GM13977 (cell line): Measurements from ENCODE around the gene CUL1.

ENCODE experiments used
- DNase-seq: peaks from one replicate; pipeline ENCODE4 v3.0.0; 2012; ENCODE audit warnings: low spot score
- CTCF ChIP-seq: IDR thresholded peaks from 2 replicates; pipeline ENCODE4 v1.5.1; 2012; ENCODE audit warnings: mild to moderate bottlenecking, control low read depth; ENCODE audit not compliant: insufficient read depth; ENCODE audit errors: extremely low read depth, missing control alignments
- in situ Hi-C: fragments of 300-500 bp; cut with MboI; formaldehyde crosslinking; loops from one replicate; pipeline ENCODE4 v1.12.0; 2022; ENCODE audit warnings: low sequenced_read_pairs, low pct_unique_long_range_greater_than_20kb, mixed read lengths, inconsistent platforms; ENCODE audit not compliant: unreplicated experiment

Gene CUL1

DNA sequence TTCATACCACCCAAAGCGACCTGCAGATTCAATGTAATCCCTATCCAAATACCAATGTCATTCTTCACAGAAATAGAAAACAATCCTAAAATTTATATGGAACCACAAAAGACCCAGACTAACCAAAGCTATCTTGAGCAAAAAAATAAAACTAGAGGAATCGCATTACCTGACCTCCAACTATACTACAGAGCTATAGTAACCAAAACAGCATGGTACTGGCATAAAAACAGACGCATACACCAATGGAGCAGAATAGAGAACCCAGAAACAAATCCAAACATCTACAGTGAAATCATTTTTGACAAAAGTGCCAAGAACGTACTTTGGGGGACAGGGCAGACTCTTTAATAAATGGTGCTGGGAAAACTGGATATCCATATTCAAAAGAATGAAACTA, 16.9 kb upstream of the CUL1 start:
- no peak for TF ChIP-seq CTCF
- no peak for DNase-seq
- in situ Hi-C loops: no loop called here

DNA sequence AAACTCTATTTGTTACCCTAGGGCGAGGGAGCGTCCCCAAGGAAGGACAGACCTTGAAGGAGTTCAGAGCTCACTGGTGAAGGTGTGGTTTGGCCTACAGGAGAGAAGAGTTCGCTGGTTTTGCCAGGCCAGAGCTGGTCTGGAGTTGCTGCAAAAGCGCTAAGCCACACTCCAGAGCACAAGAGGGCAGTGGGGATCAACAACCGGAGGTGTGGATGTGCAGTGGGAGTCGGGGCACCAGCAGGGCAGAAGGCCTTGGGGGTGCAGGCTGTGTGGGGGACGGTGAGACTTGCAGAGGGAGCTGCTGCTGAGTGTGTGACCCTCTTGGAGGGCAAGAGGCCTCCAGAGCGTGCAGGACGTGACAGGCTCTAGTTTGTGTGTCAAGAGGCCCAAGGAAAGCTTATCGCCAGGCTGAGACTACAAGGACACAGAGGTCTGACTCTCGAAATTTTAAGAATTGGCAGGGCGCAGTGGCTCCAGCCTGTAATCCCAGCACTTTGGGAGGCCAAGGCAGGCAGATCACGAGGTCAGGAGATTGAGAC, 14.3 kb upstream of the CUL1 start:
- no peak for DNase-seq
- no peak for TF ChIP-seq CTCF
- in situ Hi-C loops: no loop called here

DNA sequence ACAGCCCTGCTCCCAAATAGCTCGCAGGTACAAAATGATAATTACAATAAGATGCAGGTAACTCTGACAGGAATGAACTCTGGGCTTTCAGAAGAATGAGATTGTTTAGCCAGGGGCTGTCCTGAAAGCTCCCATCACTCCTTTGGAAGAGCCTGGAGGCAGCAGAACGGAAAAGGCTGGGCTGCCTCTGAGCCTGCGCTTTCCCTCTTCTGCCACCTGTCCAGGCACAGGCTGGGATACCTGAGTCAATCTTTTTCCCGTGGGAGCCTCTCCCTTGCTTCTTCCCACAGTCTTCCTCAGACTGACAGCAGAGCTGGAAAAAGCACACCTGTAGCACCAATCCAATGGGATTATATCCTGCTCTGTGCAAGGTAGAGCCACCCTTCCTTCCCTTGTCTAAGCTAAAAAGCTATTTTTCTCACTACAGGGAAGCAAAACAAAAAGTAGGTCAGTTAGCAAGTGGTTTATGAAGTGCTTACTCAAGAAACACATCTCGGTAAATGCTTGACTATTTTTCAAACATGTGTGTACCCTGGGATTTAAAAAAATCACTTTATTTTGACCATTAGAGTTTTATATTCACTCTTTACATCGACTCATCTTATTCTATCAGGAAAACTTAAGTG, 12.3 kb upstream of the CUL1 start:
- in situ Hi-C loops: no loop called here
- TF ChIP-seq CTCF: no peak
- no peak for DNase-seq

GRCh38 chr7:148687555-148687954, 11.1 kb upstream of the CUL1 start:
- in situ Hi-C loops: no loop called here
- DNase-seq: no peak

DNA sequence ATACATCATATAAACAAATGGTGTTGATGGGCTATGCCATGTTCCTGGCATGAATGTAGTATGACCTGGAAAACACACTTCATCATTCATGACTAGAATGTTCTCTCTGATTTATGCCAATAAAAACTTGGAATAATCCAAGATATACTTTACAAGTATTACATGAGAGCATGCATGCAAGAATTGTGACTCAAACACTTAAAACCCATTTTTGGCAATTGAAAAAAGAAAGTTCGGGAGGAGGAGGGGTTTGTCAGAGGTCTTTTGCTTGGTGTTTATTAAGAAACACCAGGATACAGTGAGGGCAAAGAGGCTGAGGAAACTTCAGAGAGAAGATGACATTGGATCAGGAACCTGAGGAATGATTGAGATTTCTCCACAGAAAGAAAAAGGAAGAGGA, 10.2 kb upstream of the CUL1 start:
- TF ChIP-seq CTCF: no peak
- no peak for DNase-seq
- in situ Hi-C loops: no loop called here

More at GRCh38 chr7:148687555-148687954, 11.1 kb upstream of the CUL1 start:
- TF ChIP-seq CTCF: no peak

- TF ChIP-seq CTCF: no peak
- in situ Hi-C loops: no loop called here
- DNase-seq: no peak
Measured at GRCh38 chr7:148693651-148694050, 5.1 kb upstream of the CUL1 start.
